HS-27A (cell line): ENCODE data around the gene AMER3.
"Not testable (repeated sequence)": the region's sequence is repeated elsewhere in the genome, so short reads cannot be mapped to it uniquely, and the experiment has no call there.

ENCODE experiments used
- DNase-seq: peaks from one replicate; pipeline ENCODE4 v3.0.0-alpha.2; 2012; ENCODE audit warnings: low read depth, missing footprints

AMER3 gene

GRCh38 chr2:130755256-130756052 lies at the start of gene AMER3:
AMER3 (plus strand) TSS chr2:130755540; CDS start chr2:130762073, 6,533 bp downstream.
- no peak for DNase-seq

- DNase-seq: not testable (repeated sequence)
Observed at GRCh38 chr2:130714795-130715194, 40.5 kb upstream of the AMER3 start.

GRCh38 chr2:130720036-130720435 lies 35.3 kb upstream of the AMER3 start:
- DNase-seq: no peak

GRCh38 chr2:130720528-130720927 lies 34.8 kb upstream of the AMER3 start:
- no peak for DNase-seq

- DNase-seq: no peak
Observed at GRCh38 chr2:130724455-130724854, 30.9 kb upstream of the AMER3 start.

GRCh38 chr2:130726614-130727180 lies 28.6 kb upstream of the AMER3 start:
- DNase-seq: no peak

- no peak for DNase-seq
Observed at GRCh38 chr2:130727286-130727924, 27.9 kb upstream of the AMER3 start.

- DNase-seq: no peak
Observed at GRCh38 chr2:130728007-130728454, 27.3 kb upstream of the AMER3 start.

- DNase-seq: no peak
Observed at GRCh38 chr2:130728549-130729316, 26.6 kb upstream of the AMER3 start, which contains the start of gene GPR148. GPR148 (plus strand) TSS chr2:130729070; CDS start chr2:130729152, 82 bp downstream.

GRCh38 chr2:130729322-130730299 lies 25.7 kb upstream of the AMER3 start:
- DNase-seq: no peak

- not testable (repeated sequence) for DNase-seq
Observed at GRCh38 chr2:130732257-130732656, 23.1 kb upstream of the AMER3 start.

GRCh38 chr2:130735200-130735599 lies 20.1 kb upstream of the AMER3 start:
- DNase-seq: no peak

GRCh38 chr2:130736487-130736886 lies 18.9 kb upstream of the AMER3 start:
- DNase-seq: no peak

GRCh38 chr2:130737592-130737991 lies 17.7 kb upstream of the AMER3 start:
- DNase-seq: no peak

GRCh38 chr2:130740671-130741070 lies 14.7 kb upstream of the AMER3 start:
- DNase-seq: no peak

GRCh38 chr2:130743278-130743677 lies 12.1 kb upstream of the AMER3 start:
- no peak for DNase-seq

GRCh38 chr2:130744287-130745117 lies 10.8 kb upstream of the AMER3 start:
- no peak for DNase-seq

GRCh38 chr2:130749078-130749477 lies 6.3 kb upstream of the AMER3 start:
- no peak for DNase-seq

GRCh38 chr2:130749641-130750040 lies 5.7 kb upstream of the AMER3 start:
- no peak for DNase-seq

GRCh38 chr2:130754811-130755210 lies 529 bp upstream of the AMER3 start:
- DNase-seq: no peak
